PC-3 (cell line): ENCODE measurements around the gene PRRX2. TPM values are rescaled to one million over a fixed set of nuclear protein-coding genes. Genes with fewer than 3 reads are reported as not detected.
"Not testable (repeated sequence)": the region's sequence is repeated elsewhere in the genome, so short reads cannot be mapped to it uniquely, and the experiment has no call there.

Source experiments
- ATAC-seq: fragments of 200-7000 bp; cut with Tn5 transposase; 2 replicates; pipeline ENCODE4 v1.9.1; 2020; ENCODE audit warnings: mild to moderate bottlenecking, moderate library complexity
- BruUV-seq: library from RNA; stranded (reverse); fragments of 400-500 nt; replicated peaks from 2 replicates; lab custom pipeline; 2021; lab: Mats Ljungman, UMichigan
- CTCF ChIA-PET: fragments of 300-600 bp; sonication (Branson Sonifier 250); formaldehyde crosslinking; loops from one replicate; lab custom pipeline; 2022; ENCODE audit warnings: antibody characterized with exemption; lab: Charles Lee
- POLR2A ChIA-PET: fragments of 300-600 bp; sonication (Branson Sonifier 250); formaldehyde crosslinking; loops from one replicate; lab custom pipeline; 2022; ENCODE audit warnings: antibody characterized with exemption; ENCODE audit not compliant: unreplicated experiment; lab: Charles Lee
- DNase-seq: peaks from one replicate; pipeline ENCODE4 v3.0.0-alpha.2; 2015
- H2AFZ ChIP-seq: fragments of 300-600 bp; sonication (generic); 2 replicates; pipeline ENCODE4 v1.6.0; 2016; ENCODE audit warnings: antibody characterized with exemption, low read length
- H3F3A ChIP-seq: fragments of 300-600 bp; sonication (generic); one replicate; pipeline ENCODE4 v1.6.0; 2017; ENCODE audit warnings: antibody characterized with exemption, low read length, control low read depth, mild to moderate bottlenecking; ENCODE audit not compliant: unreplicated experiment
- H3K27ac ChIP-seq: fragments of 300-600 bp; sonication (generic); 2 replicates; pipeline ENCODE4 v1.5.1; 2016; ENCODE audit warnings: mild to moderate bottlenecking, low read length
- H3K27me3 ChIP-seq: fragments of 300-600 bp; sonication (generic); 2 replicates; pipeline ENCODE4 v1.6.1; 2016; ENCODE audit warnings: low read length, mixed read lengths
- H3K36me3 ChIP-seq: fragments of 300-600 bp; sonication (generic); 2 replicates; pipeline ENCODE4 v1.6.1; 2016; ENCODE audit warnings: low read depth, mixed run types, low read length, mixed read lengths
- H3K4me1 ChIP-seq: fragments of 300-600 bp; sonication (generic); 2 replicates; pipeline ENCODE4 v1.5.1; 2016; ENCODE audit warnings: low read length; ENCODE audit not compliant: insufficient read depth
- H3K4me2 ChIP-seq: fragments of 300-600 bp; sonication (generic); 2 replicates; pipeline ENCODE4 v1.6.0; 2016; ENCODE audit warnings: low read length
- H3K4me3 ChIP-seq: fragments of 300-600 bp; sonication (generic); 2 replicates; pipeline ENCODE4 v1.5.1; 2016; ENCODE audit warnings: mild to moderate bottlenecking, low read length, mixed read lengths
- H3K79me2 ChIP-seq: fragments of 300-600 bp; sonication (generic); 2 replicates; pipeline ENCODE4 v1.6.1; 2017; ENCODE audit warnings: low read length, mixed read lengths
- H3K9ac ChIP-seq: fragments of 300-600 bp; sonication (generic); 2 replicates; pipeline ENCODE4 v1.6.0; 2016; ENCODE audit warnings: mild to moderate bottlenecking, low read length
- H3K9me2 ChIP-seq: fragments of 300-600 bp; sonication (generic); replicated peaks from 2 replicates; pipeline ENCODE4 v1.6.1; 2016; ENCODE audit warnings: mixed run types, low read length, mixed read lengths
- H3K9me3 ChIP-seq: fragments of 300-600 bp; sonication (generic); 2 replicates; pipeline ENCODE4 v1.6.1; 2016; ENCODE audit warnings: low read length, mixed read lengths
- H4K20me1 ChIP-seq: fragments of 300-600 bp; sonication (generic); 2 replicates; pipeline ENCODE4 v1.6.1; 2016; ENCODE audit warnings: low read length, mixed read lengths
- EZH2 ChIP-seq: fragments of 300-600 bp; sonication (generic); IDR thresholded peaks from one replicate; pipeline ENCODE4 v1.6.1; 2017; ENCODE audit warnings: antibody characterized with exemption, mild to moderate bottlenecking, low read length; ENCODE audit not compliant: unreplicated experiment
- EZH2phosphoT487 ChIP-seq: fragments of 300-600 bp; sonication (generic); IDR thresholded peaks from 2 replicates; pipeline ENCODE4 v1.6.1; 2018; ENCODE audit warnings: mild to moderate bottlenecking, antibody characterized with exemption, low read length, borderline replicate concordance
- intact Hi-C: fragments of 100-400 bp; cut with micrococcal nuclease; formaldehyde crosslinking; loops from 2 replicates; pipeline ENCODE4 v1.9.0; 2023
- total RNA-seq: library from RNA; depleted of rRNA; stranded (reverse); fragments of >200 nt; gene quantifications from 2 replicates; pipeline ENCODE4 v1.2.3, GENCODE V29; 2014
- TF ChIP-seq, protein P1 (sequence below): fragments of 300-600 bp; sonication (generic); conservative IDR thresholded peaks from 2 replicates; pipeline ENCODE4 v1.5.1; 2017; ENCODE audit warnings: antibody characterized with exemption, low read depth, mild to moderate bottlenecking, low read length

PRRX2 gene
- total RNA-seq, 1 experiment from 2014 or later, result 0.47 TPM

DNA sequence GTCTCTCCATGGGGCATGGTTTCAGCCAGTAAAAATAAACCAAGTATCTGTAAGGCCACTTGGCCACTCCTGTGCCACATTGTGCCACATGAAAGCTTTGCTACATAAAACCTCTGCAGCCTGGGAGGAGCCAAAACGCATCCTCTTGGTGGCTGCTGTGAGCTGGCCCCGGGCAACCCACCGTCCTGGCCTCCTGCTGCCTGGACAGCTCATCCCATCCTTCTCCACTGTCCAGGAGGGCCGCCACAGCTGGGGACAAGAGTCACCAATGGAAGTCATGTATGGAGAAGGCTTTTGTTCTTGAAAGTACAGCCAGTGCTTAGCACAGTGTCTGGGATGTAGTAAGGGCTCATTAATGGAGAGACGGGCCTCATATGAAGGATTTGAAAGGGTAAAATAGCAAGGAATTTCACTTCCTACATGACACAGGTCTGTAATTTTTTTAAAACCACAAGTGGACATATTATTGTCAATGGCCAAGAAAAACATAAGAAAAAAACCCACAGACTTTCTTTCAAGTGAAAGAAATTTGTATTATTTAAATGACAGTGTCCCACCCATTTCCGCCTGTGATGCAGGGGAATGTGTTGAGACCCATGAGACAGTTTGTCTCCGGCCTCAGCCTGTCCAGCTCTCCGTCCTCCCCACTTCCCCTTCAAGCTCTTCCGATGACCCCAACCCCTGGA lies 80.8 kb downstream of the PRRX2 start:
- Histone ChIP-seq H3K4me2 (no peak overlapping the region), H3K27me3 (no peaks in the 10 kb centered on the region), H3K9me2 (no peaks in the 10 kb centered on the region), H4K20me1 (no peaks in the 10 kb centered on the region), H3K79me2 (no peaks in the 10 kb centered on the region), H3K36me3 (no peaks in the 10 kb centered on the region), H3F3A (no peaks in the 10 kb centered on the region), H2AFZ (no peak overlapping the region), H3K9ac (no peak overlapping the region), H3K4me1 (peaks cover 28% of the 10 kb centered on the region), H3K4me3 (no peak overlapping the region), H3K27ac (no peak overlapping the region), H3K9me3 (no peaks in the 10 kb centered on the region)
- ChIA-PET POLR2A (no interaction called here), CTCF (no interaction called here)
- intact Hi-C loops, result no loop called here
- BruUV-seq, result no TSS peak
- no peak for ATAC-seq
- TF ChIP-seq, protein P1, sequence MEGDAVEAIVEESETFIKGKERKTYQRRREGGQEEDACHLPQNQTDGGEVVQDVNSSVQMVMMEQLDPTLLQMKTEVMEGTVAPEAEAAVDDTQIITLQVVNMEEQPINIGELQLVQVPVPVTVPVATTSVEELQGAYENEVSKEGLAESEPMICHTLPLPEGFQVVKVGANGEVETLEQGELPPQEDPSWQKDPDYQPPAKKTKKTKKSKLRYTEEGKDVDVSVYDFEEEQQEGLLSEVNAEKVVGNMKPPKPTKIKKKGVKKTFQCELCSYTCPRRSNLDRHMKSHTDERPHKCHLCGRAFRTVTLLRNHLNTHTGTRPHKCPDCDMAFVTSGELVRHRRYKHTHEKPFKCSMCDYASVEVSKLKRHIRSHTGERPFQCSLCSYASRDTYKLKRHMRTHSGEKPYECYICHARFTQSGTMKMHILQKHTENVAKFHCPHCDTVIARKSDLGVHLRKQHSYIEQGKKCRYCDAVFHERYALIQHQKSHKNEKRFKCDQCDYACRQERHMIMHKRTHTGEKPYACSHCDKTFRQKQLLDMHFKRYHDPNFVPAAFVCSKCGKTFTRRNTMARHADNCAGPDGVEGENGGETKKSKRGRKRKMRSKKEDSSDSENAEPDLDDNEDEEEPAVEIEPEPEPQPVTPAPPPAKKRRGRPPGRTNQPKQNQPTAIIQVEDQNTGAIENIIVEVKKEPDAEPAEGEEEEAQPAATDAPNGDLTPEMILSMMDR, result no peak
- no peak for TF ChIP-seq EZH2phosphoT487
- no peak for TF ChIP-seq EZH2
- no peak for DNase-seq

DNA sequence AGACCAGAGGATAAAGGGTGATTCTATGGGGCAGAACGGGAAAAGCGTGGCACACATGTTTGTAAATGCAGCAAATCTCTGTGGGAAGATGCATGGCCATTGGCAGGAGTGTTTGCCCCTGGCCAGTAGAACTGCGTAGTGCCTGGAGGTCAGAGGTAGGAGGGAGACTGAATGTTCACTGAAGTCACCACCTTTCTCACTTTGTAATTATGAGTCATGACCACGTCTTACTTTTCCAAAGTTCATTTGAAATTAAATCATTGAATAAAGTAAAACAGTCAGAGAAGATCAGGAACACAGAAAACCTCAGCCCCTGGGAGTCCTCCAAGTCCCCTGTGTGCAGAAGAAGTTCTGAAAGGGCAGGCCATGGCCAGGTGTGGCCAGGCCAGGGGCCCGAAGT lies 82.8 kb downstream of the PRRX2 start:
- TF ChIP-seq EZH2phosphoT487 (no peak), EZH2 (no peak)
- TF ChIP-seq, protein P1, result no peak
- peak; percentile 22 for DNase-seq
- Histone ChIP-seq H3K36me3 (no peaks in the 10 kb centered on the region), H3K9me3 (no peaks in the 10 kb centered on the region), H3F3A (no peaks in the 10 kb centered on the region), H3K9ac (no peak overlapping the region), H3K9me2 (no peaks in the 10 kb centered on the region), H3K79me2 (peaks cover 4% of the 10 kb centered on the region; the same call in 1 of the 2 replicates), H3K4me2 (no peak overlapping the region; the same call in 1 of the 2 replicates), H2AFZ (no peak overlapping the region), H3K4me3 (no peak overlapping the region), H3K27ac (peak overlapping the region; percentile 64), H3K27me3 (no peaks in the 10 kb centered on the region), H4K20me1 (no peaks in the 10 kb centered on the region), H3K4me1 (peaks cover 41% of the 10 kb centered on the region)
- ChIA-PET POLR2A (no interaction called here), CTCF (no interaction called here)
- intact Hi-C loops, result no loop called here
- no peak for ATAC-seq
- no TSS peak for BruUV-seq

DNA sequence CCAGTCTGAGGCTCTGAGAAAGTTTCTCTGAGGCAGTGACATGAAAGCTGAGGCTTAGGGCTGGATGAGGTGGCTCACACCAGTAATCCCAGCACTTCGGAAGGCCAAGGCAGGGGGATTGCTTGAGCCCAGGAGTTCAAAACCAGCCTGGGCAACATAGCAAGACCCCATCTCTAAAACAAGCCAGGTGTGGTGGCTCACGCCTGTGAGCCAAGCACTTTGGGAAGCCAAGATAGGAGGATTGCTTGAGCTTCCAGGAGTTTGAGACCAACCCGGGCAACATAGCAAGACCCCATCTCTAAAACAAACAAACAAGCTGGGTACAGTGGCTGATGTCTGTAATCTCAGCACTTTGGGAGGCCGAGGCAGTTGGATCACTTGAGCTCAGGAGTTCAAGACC lies 83.6 kb downstream of the PRRX2 start:
- intact Hi-C loops, H3K9me3 ChIP-seq, ATAC-seq, H3K9me2 ChIP-seq, POLR2A ChIA-PET, CTCF ChIA-PET, DNase-seq, H2AFZ ChIP-seq, BruUV-seq, H3K4me2 ChIP-seq, H4K20me1 ChIP-seq, H3F3A ChIP-seq, H3K36me3 ChIP-seq, H3K27me3 ChIP-seq, H3K9ac ChIP-seq, H3K79me2 ChIP-seq, H3K4me3 ChIP-seq: not testable (repeated sequence)
- Histone ChIP-seq H3K27ac (peak overlapping the region; percentile 64), H3K4me1 (peaks cover 42% of the 10 kb centered on the region)
